ENCODE data around the gene CDC73. TPM values are rescaled to one million over a fixed set of nuclear protein-coding genes. Genes with fewer than 3 reads are reported as not detected.

CDC73 gene
- total and polyA plus RNA-seq, 2 of the 13 experiments (the other 11 are each of a cell fraction or from before 2014, with no cell fraction given), result 20.2 to 26.3 TPM

DNA sequence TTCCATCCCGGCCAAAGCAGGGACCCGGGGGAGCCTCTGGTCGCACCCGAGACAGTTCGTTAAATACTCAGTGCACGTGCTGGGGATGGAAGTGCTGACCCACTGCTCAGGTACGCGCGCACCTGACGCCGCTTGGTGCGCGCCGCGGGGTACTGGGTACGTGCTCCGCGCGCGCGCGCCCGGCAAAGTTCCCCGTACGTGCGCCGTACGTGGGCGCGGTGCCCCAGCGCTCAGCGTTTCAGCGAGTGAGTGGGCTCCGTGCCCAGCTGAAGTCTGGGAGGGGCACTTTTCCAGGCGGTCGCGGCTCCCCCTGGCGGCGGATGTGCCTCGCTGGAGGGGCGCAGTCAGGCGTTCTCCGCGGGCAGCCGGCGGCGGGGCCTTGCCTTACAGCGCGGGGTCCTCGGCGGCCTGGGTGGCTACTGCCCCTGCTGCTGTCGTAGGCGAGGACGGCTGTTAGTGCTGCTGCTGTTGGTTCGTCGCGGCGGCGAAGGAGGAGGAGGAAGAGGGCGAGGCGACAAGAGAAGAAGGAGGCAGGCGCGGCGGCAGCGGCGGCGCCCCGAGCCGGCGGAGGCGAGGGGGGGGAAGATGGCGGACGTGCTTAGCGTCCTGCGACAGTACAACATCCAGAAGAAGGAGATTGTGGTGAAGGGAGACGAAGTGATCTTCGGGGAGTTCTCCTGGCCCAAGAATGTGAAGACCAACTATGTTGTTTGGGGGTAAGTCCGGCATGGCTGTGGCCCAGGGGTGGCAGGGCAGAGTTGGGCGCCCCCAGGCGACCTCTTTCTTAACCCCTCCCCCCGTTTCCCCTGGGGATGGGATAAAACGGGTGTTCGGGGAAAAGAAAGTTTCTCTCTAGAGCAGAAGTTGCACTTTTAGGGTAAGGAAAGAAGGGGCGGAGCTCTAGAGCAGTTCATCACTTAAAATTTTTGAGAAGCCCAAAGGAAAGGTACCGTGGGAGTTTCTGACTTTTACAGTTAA lies at the start of gene CDC73 (continued):
- TF ChIP-seq, protein P1, sequence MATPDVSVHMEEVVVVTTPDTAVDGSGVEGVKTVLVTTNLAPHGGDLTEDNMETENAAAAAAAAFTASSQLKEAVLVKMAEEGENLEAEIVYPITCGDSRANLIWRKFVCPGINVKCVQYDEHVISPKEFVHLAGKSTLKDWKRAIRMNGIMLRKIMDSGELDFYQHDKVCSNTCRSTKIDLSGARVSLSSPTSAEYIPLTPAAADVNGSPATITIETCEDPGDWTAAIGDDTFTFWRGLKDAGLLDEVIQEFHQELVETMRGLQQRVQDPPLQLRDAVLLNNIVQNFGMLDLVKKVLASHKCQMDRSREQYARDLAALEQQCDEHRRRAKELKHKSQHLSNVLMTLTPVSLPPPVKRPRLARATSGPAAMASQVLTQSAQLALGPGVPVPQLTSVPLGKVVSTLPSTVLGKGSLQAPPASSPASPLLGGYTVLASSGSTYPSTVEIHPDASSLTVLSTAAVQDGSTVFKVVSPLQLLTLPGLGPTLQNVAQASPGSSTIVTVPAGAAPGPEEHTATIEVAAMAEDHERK (CRISPR knock-in tag; IDR thresholded peaks at IDR 0.05; ENCODE audit: low read depth), result peak; percentile 95
- TF ChIP-seq, protein P2, sequence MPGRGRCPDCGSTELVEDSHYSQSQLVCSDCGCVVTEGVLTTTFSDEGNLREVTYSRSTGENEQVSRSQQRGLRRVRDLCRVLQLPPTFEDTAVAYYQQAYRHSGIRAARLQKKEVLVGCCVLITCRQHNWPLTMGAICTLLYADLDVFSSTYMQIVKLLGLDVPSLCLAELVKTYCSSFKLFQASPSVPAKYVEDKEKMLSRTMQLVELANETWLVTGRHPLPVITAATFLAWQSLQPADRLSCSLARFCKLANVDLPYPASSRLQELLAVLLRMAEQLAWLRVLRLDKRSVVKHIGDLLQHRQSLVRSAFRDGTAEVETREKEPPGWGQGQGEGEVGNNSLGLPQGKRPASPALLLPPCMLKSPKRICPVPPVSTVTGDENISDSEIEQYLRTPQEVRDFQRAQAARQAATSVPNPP (CRISPR knock-in tag; IDR thresholded peaks at IDR 0.05), result peak; percentile 94
- TF ChIP-seq ZNF331 (CRISPR knock-in tag; IDR thresholded peaks at IDR 0.05), result peak; percentile 76; the same call in 1 of the 2 replicates
- TF ChIP-seq MTA3 (CRISPR knock-in tag; IDR thresholded peaks at IDR 0.05), result no peak
- peak; percentile 83 for TF ChIP-seq PITX1 (CRISPR knock-in tag; IDR thresholded peaks at IDR 0.05)
- TF ChIP-seq ZNF619 (CRISPR knock-in tag; IDR thresholded peaks at IDR 0.05), result no peak
- TF ChIP-seq, protein P3, sequence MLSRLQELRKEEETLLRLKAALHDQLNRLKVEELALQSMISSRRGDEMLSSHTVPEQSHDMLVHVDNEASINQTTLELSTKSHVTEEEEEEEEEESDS (CRISPR knock-in tag; IDR thresholded peaks at IDR 0.05; ENCODE audit: borderline replicate concordance), result no peak; the same call in 1 of the 2 replicates
- TF ChIP-seq, protein P4, sequence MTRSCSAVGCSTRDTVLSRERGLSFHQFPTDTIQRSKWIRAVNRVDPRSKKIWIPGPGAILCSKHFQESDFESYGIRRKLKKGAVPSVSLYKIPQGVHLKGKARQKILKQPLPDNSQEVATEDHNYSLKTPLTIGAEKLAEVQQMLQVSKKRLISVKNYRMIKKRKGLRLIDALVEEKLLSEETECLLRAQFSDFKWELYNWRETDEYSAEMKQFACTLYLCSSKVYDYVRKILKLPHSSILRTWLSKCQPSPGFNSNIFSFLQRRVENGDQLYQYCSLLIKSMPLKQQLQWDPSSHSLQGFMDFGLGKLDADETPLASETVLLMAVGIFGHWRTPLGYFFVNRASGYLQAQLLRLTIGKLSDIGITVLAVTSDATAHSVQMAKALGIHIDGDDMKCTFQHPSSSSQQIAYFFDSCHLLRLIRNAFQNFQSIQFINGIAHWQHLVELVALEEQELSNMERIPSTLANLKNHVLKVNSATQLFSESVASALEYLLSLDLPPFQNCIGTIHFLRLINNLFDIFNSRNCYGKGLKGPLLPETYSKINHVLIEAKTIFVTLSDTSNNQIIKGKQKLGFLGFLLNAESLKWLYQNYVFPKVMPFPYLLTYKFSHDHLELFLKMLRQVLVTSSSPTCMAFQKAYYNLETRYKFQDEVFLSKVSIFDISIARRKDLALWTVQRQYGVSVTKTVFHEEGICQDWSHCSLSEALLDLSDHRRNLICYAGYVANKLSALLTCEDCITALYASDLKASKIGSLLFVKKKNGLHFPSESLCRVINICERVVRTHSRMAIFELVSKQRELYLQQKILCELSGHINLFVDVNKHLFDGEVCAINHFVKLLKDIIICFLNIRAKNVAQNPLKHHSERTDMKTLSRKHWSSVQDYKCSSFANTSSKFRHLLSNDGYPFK (CRISPR knock-in tag; IDR thresholded peaks at IDR 0.05; ENCODE audit: borderline replicate concordance), result peak; percentile 83
- TF ChIP-seq GATA4 (IDR thresholded peaks at IDR 0.05; ENCODE audit: borderline replicate concordance, low read depth), result peak; percentile 38; the same call in 1 of the 2 replicates
- TF ChIP-seq, protein P5, sequence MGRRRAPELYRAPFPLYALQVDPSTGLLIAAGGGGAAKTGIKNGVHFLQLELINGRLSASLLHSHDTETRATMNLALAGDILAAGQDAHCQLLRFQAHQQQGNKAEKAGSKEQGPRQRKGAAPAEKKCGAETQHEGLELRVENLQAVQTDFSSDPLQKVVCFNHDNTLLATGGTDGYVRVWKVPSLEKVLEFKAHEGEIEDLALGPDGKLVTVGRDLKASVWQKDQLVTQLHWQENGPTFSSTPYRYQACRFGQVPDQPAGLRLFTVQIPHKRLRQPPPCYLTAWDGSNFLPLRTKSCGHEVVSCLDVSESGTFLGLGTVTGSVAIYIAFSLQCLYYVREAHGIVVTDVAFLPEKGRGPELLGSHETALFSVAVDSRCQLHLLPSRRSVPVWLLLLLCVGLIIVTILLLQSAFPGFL (CRISPR knock-in tag; IDR thresholded peaks at IDR 0.05), result no peak
- TF ChIP-seq, protein P6, sequence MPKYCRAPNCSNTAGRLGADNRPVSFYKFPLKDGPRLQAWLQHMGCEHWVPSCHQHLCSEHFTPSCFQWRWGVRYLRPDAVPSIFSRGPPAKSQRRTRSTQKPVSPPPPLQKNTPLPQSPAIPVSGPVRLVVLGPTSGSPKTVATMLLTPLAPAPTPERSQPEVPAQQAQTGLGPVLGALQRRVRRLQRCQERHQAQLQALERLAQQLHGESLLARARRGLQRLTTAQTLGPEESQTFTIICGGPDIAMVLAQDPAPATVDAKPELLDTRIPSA (CRISPR knock-in tag; IDR thresholded peaks at IDR 0.05; ENCODE audit: borderline replicate concordance), result peak; percentile 98; the same call in 1 of the 2 replicates
- TF ChIP-seq, protein P7, sequence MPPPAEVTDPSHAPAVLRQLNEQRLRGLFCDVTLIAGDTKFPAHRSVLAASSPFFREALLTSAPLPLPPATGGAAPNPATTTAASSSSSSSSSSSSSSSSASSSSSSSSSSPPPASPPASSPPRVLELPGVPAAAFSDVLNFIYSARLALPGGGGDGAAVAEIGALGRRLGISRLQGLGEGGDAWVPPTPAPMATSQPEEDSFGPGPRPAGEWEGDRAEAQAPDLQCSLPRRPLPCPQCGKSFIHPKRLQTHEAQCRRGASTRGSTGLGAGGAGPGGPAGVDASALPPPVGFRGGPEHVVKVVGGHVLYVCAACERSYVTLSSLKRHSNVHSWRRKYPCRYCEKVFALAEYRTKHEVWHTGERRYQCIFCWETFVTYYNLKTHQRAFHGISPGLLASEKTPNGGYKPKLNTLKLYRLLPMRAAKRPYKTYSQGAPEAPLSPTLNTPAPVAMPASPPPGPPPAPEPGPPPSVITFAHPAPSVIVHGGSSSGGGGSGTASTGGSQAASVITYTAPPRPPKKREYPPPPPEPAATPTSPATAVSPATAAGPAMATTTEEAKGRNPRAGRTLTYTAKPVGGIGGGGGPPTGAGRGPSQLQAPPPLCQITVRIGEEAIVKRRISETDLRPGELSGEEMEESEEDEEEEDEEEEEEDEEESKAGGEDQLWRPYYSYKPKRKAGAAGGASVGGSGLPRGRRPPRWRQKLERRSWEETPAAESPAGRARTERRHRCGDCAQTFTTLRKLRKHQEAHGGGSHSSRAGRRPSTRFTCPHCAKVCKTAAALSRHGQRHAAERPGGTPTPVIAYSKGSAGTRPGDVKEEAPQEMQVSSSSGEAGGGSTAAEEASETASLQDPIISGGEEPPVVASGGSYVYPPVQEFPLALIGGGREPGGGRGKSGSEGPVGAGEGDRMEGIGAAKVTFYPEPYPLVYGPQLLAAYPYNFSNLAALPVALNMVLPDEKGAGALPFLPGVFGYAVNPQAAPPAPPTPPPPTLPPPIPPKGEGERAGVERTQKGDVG (CRISPR knock-in tag; IDR thresholded peaks at IDR 0.05; ENCODE audit: borderline replicate concordance), result peak; percentile 83
- TF ChIP-seq ARNTL (CRISPR knock-in tag; IDR thresholded peaks at IDR 0.05), result peak; percentile 51; the same call in 1 of the 2 replicates
- TF ChIP-seq, protein P8, sequence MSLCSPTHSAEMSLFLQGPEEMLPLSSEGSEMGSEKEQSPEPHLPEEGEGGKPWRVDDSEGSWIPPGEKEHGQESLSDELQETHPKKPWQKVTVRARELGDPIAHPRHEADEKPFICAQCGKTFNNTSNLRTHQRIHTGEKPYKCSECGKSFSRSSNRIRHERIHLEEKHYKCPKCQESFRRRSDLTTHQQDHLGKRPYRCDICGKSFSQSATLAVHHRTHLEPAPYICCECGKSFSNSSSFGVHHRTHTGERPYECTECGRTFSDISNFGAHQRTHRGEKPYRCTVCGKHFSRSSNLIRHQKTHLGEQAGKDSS (CRISPR knock-in tag; IDR thresholded peaks at IDR 0.05; ENCODE audit: borderline replicate concordance, low read depth), result peak; percentile 84; the same call in 1 of the 2 replicates

Measured in HepG2 (cell line).